ENCODE results near the gene LGALS7B.
A peak's percentile ranks its signal among the peaks of the same experiment; 100 is the strongest.

DNA sequence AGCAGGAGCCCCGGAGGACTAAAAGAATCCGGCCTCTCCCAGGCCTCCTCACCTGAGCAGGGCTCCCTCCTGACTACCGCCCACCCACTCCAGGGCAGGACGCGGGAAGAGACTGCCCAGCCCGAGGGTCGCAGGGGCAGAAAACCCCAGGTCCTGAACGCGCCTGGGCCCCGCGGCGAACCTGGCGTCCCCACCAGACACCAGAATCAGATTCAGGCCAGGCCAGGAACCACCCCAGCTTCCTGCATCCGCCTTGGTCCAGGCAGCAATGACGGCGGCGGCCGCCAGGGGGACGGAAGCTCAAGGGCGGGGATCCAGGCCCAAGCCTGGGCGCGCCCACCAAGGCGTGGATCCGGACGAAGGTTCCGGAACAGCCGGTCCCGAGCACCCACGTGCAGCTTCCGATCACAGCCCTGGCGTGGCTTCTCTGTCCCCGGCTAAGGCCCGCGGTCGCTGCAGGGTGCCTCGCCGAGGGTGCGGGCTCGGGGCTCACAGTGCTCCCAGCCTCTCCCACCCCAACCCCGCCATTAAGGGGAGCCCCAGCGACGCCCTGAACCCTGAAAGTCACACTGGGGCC lies 19.3 kb upstream of the LGALS7B start:
- TF ChIP-seq SP1 (IDR thresholded peaks at IDR 0.05; ENCODE audit: low read depth, low read length) = no peak
- TF ChIP-seq, protein P1, sequence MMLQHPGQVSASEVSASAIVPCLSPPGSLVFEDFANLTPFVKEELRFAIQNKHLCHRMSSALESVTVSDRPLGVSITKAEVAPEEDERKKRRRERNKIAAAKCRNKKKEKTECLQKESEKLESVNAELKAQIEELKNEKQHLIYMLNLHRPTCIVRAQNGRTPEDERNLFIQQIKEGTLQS (IDR thresholded peaks at IDR 0.05; ENCODE audit: insufficient read depth, low read depth, low read length) = no peak
- TF ChIP-seq POLR2AphosphoS5 (IDR thresholded peaks at IDR 0.05; ENCODE audit: low read depth, low read length) = no peak
- TF ChIP-seq, protein P2, sequence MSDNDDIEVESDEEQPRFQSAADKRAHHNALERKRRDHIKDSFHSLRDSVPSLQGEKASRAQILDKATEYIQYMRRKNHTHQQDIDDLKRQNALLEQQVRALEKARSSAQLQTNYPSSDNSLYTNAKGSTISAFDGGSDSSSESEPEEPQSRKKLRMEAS (IDR thresholded peaks at IDR 0.05) = peak; percentile 89
